GM18873 (cell line): ENCODE measurements around the gene RGS7.
"Not testable (repeated sequence)": the region's sequence is repeated elsewhere in the genome, so short reads cannot be mapped to it uniquely, and the experiment has no call there.

Source experiments
- ATAC-seq: cut with Tn5 transposase; IDR thresholded peaks from one replicate; pipeline ENCODE4 v1.9.1; 2021; ENCODE audit warnings: mild to moderate bottlenecking, moderate library complexity, moderate number of reproducible peaks; ENCODE audit not compliant: unreplicated experiment, low FRiP score

The RGS7 gene

DNA sequence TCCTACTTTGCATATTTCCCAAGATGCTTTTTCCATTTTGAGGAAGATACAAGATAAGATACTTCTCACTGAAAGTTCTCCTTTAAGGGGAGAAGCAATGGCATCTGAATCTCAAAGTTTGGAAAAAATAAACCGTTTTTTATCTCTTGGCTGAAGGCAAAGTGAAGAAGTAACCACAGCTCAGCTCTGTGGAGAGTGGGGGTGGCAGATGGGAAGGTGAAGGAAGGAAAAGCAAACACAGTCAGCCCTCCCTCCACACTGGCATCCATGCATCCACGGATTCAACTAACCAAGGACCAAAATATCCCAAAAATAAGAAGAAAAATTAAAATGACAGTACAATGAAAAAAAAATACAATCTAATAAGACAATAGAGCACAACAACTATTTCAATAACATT lies 211.1 kb downstream of the RGS7 start:
- ATAC-seq = no peak

DNA sequence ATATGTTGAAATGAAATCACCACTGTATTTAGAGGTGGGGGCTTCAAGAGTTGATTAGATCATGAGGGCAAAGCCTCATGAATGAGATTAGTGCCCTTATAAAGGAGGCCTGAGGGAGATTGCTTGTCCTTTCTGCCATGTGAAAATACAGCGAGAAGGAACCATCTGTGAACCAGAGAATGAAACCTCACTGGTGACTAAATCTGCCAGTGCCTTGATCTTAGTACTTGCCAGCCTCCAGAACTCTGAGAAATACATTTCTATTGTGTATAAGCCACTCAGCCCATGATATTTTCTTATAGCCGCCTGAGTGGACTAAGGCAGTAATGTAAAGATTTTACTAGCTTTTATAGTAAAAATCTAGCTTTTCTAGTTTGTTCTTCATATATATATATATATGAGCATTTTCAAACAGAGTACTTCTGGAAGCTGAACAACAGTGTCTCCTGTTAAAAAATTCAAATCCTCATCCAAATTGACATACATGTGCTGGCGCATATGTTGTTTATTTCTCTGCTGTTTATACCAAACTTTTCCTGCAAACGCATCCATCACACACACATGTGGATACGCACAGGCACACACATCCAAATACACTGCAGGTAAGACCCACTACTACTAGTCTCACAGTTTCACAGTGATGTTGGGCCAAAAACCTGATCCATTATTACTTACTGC lies 213.1 kb downstream of the RGS7 start:
- no peak for ATAC-seq

DNA sequence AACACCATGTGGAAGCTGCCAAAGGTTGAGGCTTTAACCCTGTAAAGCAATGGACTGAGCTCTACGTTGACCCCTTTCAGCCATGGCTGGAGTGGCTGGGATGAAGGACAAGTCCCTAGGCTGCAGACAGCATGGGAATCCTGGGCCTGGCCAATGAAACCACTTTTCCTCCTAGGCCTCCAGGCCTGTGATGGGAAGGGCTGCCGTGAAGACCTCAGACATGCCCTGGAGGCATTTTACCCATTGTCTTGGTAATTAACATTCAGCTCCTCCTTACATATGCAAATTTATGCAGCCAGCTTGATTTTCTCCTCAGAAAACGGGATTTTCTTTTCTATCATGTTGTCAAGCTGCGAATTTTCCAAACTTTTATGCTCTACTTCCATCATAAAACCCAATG lies 214.5 kb downstream of the RGS7 start:
- no peak for ATAC-seq

DNA sequence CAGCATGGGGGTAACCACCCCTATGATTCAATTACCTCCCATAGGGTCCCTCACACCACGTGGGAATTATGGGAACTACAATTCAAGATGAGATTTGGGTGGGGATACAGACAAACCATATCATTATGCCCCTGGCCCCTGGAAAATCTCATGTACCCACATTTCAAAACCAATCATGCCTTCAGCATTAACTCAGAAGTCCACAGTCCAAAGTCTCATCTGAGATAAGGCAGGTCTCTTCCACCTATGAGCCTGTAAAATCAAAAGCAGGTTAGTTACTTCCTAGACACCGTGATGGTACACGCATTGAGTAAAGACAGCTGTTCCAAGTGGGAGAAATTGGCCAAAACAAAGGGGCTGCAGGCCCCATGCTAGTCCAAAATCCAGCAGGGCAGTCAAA lies 215.4 kb downstream of the RGS7 start:
- ATAC-seq = not testable (repeated sequence)

DNA sequence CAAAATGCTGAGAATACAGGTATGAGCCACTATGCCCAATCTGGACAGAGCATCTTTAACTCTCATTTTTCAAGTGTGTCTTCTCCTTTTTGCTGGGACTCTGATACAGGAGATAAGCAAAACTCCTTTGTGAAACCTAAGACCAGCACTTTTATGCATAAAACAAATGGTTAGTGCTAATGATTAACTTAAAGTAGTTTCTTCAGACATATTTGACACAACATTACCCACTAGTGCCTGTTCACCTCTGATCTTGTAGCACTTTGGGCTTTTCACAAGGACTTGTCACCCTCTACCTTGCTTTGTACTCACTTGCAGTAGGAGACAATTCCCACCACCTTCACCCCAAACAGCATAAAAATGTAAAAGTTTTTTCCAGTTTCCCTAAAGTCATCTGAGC lies 216.3 kb downstream of the RGS7 start:
- no peak for ATAC-seq

DNA sequence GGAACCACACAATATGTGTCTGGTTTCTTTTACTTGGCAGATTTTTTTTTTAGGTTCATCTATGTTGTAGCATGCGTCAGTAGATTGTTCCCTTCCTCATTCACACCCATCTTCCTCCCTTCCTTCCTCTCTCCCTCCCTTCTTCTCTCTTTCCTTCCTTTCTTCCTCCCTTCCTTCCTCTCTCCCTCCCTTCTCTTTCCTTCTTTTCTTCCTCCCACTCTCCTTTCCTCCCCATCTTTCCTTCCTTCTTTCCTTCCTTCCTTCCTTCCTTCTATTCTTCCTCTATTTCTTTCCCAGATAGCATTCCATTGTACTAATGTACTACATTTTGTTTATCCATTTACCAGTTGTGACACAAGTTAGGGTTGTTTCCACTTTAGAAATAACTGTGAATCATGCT lies 218.0 kb downstream of the RGS7 start:
- ATAC-seq = no peak

DNA sequence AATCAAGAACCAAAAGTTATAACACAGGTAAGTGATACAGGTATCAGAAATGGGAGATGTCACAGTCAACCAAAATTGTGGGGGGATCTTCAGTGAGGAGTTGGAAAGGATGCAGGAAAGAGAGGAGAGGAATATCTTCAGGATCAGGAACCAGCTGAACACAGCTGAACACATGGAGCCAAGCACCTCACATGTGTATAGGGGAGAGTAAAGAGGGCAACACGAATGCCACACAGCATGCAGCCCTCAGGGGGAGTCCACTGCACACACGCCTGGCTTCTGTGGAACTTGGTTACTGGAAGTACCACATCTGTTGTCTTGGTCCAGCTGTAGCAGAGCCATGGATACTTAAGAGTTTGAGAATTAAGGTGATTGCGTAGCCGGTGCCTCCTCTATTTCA lies 218.8 kb downstream of the RGS7 start:
- no peak for ATAC-seq

DNA sequence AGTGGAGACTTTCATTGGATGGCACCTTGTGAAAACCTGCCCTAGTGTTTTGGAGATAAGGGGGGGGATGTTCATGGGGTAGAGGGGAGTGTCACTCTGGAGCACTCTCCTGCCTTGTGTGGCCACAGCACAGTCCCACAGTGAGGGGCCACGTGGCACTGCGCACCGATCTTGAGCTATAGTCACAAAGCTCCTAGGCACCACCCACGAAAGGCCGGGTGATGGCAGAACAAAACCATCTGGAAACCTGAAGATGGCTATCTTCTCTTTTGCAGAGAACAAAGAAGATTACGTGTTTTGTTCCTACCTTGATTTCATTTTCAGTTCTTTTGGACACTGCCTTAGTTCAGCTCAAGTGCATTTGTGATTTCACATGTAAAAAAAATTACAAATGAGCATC lies 220.6 kb downstream of the RGS7 start:
- no peak for ATAC-seq

DNA sequence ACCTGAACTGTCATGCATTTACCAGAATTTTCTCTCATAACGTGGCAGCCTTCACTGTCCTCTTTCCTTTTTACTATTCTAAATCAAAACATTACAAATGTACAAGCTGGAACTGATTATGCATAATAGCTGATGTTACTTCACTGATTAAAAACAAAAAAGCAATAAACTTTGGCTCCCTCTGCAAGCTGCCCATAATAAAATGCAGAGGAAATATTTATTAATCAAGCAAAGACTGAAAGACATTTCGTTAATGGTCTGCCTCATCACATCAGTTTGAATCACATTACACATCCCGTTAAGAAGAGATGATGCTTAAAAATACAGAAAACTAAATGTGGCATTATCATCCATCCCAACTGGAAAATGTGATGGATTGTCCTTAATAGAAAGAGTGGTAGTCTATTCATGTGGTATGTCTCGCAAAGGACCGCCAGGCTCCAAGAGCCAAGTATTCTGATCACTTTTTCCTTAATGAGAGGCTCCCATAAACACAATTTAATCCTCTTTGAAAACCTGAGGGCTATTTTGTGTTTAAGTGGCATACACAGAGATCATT lies 225.3 kb downstream of the RGS7 start:
- no peak for ATAC-seq

DNA sequence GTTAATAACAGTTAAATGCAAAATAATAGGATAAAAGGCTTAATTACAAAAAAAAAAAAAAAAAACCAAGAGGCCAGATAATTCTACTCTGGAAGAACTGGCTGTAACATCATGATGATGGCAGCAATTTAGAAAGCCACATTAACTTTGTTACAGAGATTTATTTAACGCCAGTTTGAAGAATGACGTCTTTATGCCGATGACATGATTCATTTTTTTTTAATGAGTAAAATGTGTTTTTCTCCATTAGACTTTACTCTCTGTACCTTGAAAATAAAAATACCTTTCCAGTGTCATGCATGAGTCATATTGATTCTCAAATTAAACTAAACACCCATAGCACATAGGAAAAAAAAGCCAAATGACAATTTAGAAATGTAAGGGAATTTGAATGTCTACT lies 226.1 kb downstream of the RGS7 start:
- ATAC-seq = no peak

DNA sequence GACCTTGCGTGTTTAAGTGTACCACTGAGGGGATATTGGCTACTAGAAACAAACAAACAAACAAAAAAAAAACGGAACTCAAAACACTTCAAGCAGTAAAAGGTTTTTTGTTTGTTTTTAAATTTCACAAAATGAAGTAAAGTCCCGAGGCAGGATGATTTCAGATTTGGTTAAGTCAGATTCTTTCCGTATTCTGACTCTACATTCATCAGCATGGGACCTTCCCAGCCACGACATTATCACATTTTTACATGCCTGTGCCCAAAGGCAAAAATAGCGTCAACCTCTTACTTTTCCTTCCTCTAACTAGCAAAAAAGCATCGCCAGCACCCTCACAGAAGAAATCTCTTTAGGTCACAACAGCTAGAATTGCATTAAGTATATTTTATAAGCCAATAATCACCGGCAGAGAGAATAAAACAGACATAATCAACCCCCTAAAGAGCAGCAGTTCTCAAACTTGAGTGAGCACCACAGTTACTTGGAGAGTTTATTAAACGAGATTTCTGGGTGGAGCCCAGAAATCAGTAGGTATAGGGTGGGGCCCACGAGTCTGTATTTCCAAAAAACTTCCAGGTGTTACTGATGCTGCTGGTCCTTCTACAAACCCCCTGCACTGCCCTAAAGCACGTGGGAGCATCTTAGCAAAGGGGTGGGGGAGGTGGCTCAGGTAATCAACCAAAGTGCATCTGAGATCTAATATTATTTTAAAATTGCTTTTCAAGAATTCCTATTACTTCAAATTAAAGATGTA lies 227.6 kb downstream of the RGS7 start:
- no peak for ATAC-seq

DNA sequence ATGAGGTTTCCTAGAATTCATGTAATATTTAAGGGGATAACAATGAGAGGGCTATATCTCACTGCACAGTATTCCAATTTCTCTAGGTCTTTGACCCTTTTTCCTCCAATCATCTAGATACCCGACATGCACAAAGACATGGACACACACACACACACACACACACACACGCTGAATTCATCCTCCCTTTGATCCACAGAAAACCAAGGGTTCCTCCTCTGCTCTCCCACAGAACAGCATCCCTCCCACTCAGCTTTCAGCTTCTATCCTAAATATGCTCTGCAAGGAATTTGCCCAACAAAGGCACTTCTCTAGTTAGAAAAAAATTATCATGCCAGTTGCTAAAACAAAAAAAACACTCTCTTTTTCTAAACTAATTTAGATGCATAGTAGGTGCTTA lies 231.7 kb downstream of the RGS7 start:
- no peak for ATAC-seq

DNA sequence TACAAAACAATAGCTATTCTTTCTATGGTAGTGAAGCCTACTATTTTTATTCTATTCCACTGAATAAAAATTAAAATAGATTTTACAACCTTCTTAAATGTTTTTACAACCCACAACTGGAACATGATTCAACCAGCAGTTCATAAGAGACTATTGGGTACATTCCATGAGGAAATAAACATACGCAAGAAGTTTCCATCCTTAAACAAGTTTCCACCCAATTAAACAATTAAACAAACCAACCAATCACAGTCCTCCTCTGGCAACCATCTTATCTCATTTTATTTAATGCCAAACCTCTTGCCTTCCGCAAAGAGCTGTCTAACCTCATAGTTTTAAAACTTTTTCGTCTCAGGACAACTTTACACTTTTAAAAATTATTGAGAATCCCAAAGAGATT lies 239.0 kb downstream of the RGS7 start:
- no peak for ATAC-seq

DNA sequence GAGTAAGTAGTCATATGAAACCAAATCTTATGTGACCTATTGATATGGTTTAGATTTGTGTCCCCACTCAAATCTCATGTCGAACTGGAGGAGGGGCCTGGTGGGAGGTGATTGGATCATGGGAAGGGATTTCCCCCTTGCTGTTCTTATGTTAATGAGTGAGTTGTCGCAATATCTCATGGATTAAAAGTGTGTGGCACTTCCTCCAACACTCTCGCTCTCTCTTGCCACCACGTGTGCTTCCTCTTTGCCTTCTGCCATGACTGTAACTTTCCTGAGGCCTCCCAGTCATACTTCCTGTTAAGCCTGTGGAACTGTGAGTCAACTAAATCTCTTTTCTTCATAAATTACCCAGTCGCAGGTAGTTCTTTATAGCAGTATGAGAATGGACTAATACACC lies 241.2 kb downstream of the RGS7 start:
- ATAC-seq = no peak

DNA sequence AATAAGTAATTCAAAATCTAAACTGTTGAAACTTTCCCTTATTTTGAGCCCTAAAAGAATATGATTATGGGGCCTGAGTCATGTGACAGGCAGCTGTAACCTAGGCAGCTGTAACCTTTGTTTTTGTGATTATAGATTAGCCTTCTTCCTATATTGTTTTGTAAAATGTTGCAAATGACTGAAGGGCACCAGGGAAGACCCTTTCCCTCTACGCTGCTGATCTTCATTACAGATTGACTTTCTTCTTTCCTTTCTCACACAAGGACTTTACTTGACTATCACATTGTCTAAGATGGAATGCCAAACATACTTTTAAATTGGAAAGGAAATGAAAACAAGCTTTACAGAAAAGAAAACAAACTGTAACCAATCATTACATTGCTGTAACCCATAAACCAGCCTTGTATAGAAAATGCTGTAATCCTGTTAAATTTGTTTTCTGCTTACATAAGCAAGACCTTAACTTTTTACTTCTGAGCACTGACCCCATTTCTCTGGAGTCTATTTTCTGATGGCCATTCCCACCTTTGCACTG lies 242.2 kb downstream of the RGS7 start:
- ATAC-seq = no peak

DNA sequence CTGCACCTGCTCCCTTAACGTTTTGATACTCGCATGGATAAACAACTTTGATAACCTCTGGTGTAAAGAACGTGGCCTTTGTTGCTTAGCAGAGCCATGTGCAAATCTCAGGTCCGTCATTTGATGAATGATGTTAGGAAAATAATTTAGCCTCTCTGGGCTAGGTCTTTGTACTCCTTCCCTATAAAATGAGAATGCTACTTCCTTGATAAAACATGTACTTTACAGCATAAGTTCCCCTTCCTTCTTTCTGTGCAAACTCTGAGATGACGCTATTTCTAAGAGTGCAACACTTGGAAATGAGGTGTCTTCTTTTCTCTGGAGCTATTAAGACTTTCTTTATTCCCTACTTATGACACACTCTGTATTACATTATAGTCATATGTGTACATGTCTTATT lies 243.4 kb downstream of the RGS7 start:
- no peak for ATAC-seq

DNA sequence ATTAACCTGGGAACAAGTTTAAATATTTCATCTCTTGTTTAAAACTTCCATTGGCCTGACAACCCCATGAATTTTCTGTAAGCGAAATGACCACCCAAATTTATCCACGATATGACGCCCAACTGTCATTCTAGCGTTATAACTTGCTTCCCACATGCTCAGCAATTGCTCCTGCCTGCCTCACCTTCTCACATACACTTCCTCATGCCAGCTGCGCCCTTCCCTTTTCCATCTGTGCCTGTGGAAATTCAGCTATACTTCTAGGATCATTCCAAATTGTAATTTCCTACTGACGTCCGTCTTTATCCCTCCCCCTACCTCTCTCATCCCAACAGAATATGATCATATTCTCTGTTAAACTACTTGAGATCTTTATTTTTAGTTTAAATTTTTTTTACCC lies 248.0 kb downstream of the RGS7 start:
- ATAC-seq = no peak

DNA sequence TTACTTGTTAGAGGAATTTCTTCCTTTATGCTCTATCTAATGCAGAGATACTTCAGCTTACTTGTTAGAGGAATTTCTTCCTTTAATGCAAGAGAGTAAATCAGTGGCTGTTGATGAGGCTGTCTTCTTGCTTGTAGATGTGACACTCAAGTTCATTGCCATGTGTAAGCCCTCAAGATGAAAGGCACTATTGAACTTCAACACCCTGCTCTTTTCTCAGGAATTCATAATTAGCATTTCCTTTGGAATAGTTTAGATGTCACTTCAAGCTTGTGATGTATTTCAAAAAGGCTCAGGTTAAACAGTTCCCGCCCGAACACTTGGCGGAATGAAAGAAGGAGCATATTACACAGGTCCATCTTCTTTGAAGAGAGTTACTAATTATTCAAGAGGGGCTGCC lies 251.9 kb downstream of the RGS7 start:
- ATAC-seq = no peak

DNA sequence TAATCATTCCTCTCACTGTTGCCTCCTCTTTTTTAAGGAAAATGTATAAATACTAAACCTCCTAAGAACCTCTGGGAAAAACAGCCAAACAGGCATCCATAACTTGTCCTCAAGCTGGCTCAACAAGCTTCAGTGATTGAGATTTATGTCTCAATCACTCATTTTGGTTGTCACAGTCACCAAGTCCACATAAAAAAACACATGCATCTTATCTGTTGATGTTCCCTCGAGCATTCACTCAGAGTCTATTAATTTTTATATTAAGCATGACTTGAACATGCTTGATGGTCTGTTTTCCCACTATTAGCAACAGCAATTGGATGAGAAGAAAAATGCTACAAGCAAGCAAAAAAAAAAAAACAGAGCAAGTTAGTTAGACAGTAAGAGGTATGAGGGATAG lies 254.3 kb downstream of the RGS7 start:
- ATAC-seq = no peak

DNA sequence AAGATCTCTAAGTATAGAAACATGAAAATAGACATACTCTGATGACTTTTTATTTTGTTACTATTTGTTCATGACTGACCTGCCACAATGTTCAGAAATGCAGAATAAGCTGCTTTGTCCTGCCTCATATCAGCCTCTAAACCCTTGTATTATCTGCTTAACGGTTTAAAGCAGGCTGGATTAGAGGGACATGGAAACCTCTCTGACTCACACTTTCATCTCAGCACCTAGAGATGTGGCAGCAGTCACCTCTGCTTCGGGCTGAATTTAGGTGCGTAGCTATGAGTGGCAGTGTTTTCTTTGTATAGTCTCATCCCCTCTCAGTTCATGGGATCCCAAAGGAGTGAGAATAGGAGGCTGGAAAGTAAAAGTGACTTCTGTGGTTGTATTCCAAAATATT lies 255.4 kb downstream of the RGS7 start:
- ATAC-seq = no peak

DNA sequence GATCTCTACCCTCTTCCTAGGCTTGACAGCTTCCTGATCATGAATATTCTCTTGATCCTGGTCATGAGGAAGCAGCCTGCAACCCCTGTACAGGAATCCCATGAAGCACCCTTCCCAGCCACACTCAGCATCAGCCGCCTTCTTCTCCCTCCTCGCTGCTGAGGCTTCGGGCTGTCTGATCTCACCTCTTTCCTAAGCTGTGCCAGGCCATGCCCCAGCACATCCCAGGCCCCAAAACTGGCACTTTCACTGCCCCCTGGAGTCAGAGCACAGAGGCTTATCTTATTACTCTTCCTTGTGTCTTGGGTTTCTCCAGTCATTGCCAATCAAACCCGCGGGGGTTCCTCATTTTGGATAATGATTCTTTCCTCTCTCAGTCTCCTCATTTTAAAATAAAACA lies 259.5 kb downstream of the RGS7 start:
- ATAC-seq = no peak

DNA sequence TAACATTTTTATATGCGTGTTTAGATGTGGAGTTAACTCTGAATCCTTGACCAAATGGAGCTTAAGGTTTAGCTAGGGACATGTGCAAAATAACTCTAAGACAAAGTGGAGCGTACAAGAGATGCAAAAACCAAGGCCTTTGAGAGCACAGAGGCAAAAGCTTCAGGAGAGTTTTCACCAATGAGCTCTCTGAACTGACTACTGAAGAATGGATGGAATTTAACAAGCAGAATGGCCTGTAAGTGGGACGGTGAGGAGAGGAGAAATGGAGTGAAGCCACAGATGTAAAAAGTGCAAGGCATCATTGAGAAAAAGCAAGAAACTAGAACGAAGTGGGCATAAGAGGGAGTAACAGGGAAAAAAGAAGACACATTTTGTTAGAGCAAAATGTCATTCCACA lies 260.0 kb downstream of the RGS7 start:
- ATAC-seq = no peak
